GM21381 (cell line): ENCODE measurements around the gene ARAF.
A peak's percentile ranks its signal among the peaks of the same experiment; 100 is the strongest.

Source experiments
- ATAC-seq: cut with Tn5 transposase; IDR thresholded peaks from one replicate; pipeline ENCODE4 v1.9.1; 2021; ENCODE audit warnings: mild to moderate bottlenecking, moderate library complexity; ENCODE audit not compliant: unreplicated experiment

Gene ARAF

GRCh38 chrX:47563801-47564315, 2.9 kb downstream of the ARAF start:
- ATAC-seq = no peak

- no peak for ATAC-seq
Measured at GRCh38 chrX:47564438-47565085, 3.6 kb downstream of the ARAF start.

- ATAC-seq = no peak
Measured at GRCh38 chrX:47566841-47567240, 5.8 kb downstream of the ARAF start.

- no peak for ATAC-seq
Measured at GRCh38 chrX:47568656-47569295, 7.8 kb downstream of the ARAF start.

GRCh38 chrX:47570794-47571193, 9.8 kb downstream of the ARAF start:
- no peak for ATAC-seq

GRCh38 chrX:47571215-47571614, 10.2 kb downstream of the ARAF start:
- no peak for ATAC-seq

GRCh38 chrX:47571896-47572295, 10.9 kb downstream of the ARAF start:
- ATAC-seq = no peak

- no peak for ATAC-seq
Measured at GRCh38 chrX:47572773-47573340, 11.9 kb downstream of the ARAF start.

GRCh38 chrX:47573341-47574075, 12.5 kb downstream of the ARAF start:
- no peak for ATAC-seq

GRCh38 chrX:47574076-47574546, 13.1 kb downstream of the ARAF start:
- no peak for ATAC-seq

- ATAC-seq = no peak
Measured at GRCh38 chrX:47574547-47575301, 13.7 kb downstream of the ARAF start.

GRCh38 chrX:47576021-47576898, 15.3 kb downstream of the ARAF start:
- no peak for ATAC-seq

- ATAC-seq = no peak
Measured at GRCh38 chrX:47577424-47577823, 16.4 kb downstream of the ARAF start.

GRCh38 chrX:47577901-47578300, 16.9 kb downstream of the ARAF start:
- no peak for ATAC-seq

GRCh38 chrX:47578692-47579091, 17.7 kb downstream of the ARAF start:
- ATAC-seq = no peak

- ATAC-seq = no peak
Measured at GRCh38 chrX:47579537-47579936, 18.5 kb downstream of the ARAF start.

- peak; percentile 90 for ATAC-seq
Measured at GRCh38 chrX:47581731-47582647, 21.0 kb downstream of the ARAF start, which contains the start of gene TIMP1. Gene TIMP1 (plus strand): TSS chrX:47582436. CDS start chrX:47583416, 980 bp downstream.

- no peak for ATAC-seq
Measured at GRCh38 chrX:47583240-47583861, 22.3 kb downstream of the ARAF start.
